ENCODE data around the gene SIGLEC12. TPM values are rescaled to one million over a fixed set of nuclear protein-coding genes. Genes with fewer than 3 reads are reported as not detected.

The SIGLEC12 gene
- polyA plus RNA-seq, 2 of the 4 experiments (the other 2 are of a cell fraction) = not detected

DNA sequence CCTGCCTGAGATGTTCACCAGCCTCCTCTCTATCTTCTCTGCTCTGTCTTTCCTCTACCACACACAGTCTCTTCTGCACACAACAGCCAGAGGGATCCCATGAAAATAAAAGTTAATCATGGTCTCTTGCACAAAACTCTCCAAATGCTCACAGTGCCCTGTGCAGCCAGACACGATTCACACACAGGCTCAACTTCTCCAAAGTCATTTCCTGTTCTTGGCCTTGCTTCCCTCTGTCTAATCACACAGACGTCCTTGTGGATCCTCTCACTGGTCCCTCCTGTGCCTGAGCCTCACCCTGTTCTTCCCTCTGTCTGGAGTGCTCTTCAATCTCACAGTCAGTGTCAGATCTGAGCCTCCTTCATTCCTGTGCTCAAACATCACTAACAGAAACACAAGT lies 7.8 kb downstream of the SIGLEC12 start:
- H3K9me3 ChIP-seq = no peaks in the 10 kb centered on the region; the same call in 1 of the 3 replicates
- TF ChIP-seq FOXS1 (CRISPR knock-in tag; IDR thresholded peaks at IDR 0.05) = no peak
- no peak for TF ChIP-seq EHMT2 (IDR thresholded peaks at IDR 0.05; ENCODE audit: low read depth)
- TF ChIP-seq EHF (CRISPR knock-in tag; IDR thresholded peaks at IDR 0.05) = no peak
- TF ChIP-seq, protein P1, sequence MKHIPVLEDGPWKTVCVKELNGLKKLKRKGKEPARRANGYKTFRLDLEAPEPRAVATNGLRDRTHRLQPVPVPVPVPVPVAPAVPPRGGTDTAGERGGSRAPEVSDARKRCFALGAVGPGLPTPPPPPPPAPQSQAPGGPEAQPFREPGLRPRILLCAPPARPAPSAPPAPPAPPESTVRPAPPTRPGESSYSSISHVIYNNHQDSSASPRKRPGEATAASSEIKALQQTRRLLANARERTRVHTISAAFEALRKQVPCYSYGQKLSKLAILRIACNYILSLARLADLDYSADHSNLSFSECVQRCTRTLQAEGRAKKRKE (CRISPR knock-in tag; IDR thresholded peaks at IDR 0.05; ENCODE audit: low read depth) = no peak
- no peak for TF ChIP-seq FOSL2 (IDR thresholded peaks at IDR 0.05)
- TF ChIP-seq FOSL2 (CRISPR knock-in tag; IDR thresholded peaks at IDR 0.05) = no peak
- TF ChIP-seq HEYL (CRISPR knock-in tag; IDR thresholded peaks at IDR 0.05) = no peak
- TF ChIP-seq RAD21 (conservative IDR thresholded peaks at IDR 0.05 in 1 of 2, IDR thresholded peaks at IDR 0.05 in 1 of 2) = no peak
- TF ChIP-seq NFE2L2 (conservative IDR thresholded peaks at IDR 0.05; ENCODE audit: low read length) = no peak
- TF ChIP-seq SREBF2 (IDR thresholded peaks at IDR 0.05) = no peak
- TF ChIP-seq CBX8 (IDR thresholded peaks at IDR 0.05) = no peak
- TF ChIP-seq HOXA7 (CRISPR knock-in tag; IDR thresholded peaks at IDR 0.05) = no peak
- TF ChIP-seq HOXB13 (CRISPR knock-in tag; IDR thresholded peaks at IDR 0.05; ENCODE audit: low read depth) = no peak
- no peak for TF ChIP-seq HMGXB4 (CRISPR knock-in tag; IDR thresholded peaks at IDR 0.05; ENCODE audit: borderline replicate concordance)
- no peak for TF ChIP-seq PHF8 (IDR thresholded peaks at IDR 0.05; ENCODE audit: borderline replicate concordance, low read depth)
- no peak for TF ChIP-seq ZNF302 (CRISPR knock-in tag; IDR thresholded peaks at IDR 0.05)
- TF ChIP-seq ZFP36 (IDR thresholded peaks at IDR 0.05; ENCODE audit: borderline replicate concordance, partially characterized antibody) = no peak
- TF ChIP-seq NPAS2 (CRISPR knock-in tag; IDR thresholded peaks at IDR 0.05; ENCODE audit: borderline replicate concordance) = no peak
- no peak for TF ChIP-seq POLR2A (IDR thresholded peaks at IDR 0.05; ENCODE audit: low read length)
- TF ChIP-seq ESRRA (IDR thresholded peaks at IDR 0.05; ENCODE audit: borderline replicate concordance, low read length) = no peak
- TF ChIP-seq, protein P2, sequence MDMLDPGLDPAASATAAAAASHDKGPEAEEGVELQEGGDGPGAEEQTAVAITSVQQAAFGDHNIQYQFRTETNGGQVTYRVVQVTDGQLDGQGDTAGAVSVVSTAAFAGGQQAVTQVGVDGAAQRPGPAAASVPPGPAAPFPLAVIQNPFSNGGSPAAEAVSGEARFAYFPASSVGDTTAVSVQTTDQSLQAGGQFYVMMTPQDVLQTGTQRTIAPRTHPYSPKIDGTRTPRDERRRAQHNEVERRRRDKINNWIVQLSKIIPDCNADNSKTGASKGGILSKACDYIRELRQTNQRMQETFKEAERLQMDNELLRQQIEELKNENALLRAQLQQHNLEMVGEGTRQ (IDR thresholded peaks at IDR 0.05) = no peak
- no peak for ATAC-seq
- no peak overlapping the region for H3K4me3 ChIP-seq
- H3K4me2 ChIP-seq = no peak overlapping the region
- no peak for DNase-seq (ENCODE audit: low read depth in 1 of 2, low spot score in 1 of 2)
- FAIRE-seq = no peak
- ChIA-PET CTCF (no interaction called here), POLR2A (no interaction called here)
- H3K4me1 ChIP-seq = no peaks in the 10 kb centered on the region
- 2% methylated on average over 2 of the region's 2 CpGs for WGBS (ENCODE audit: missing lambda C conversion rate)
- H3K27ac ChIP-seq = no peak overlapping the region

GRCh38 chr19:51491586-51491985 lies 10.0 kb downstream of the SIGLEC12 start:
- no peak for FAIRE-seq
- WGBS (ENCODE audit: missing lambda C conversion rate) = 4% methylated on average over 4 of the region's 7 CpGs

More at GRCh38 chr19:51491586-51491985, 10.0 kb downstream of the SIGLEC12 start:
- TF ChIP-seq PBX3 (IDR thresholded peaks at IDR 0.05) (no peak), MYC (IDR thresholded peaks at IDR 0.05; ENCODE audit: borderline replicate concordance, low read length) (no peak), NPAS2 (CRISPR knock-in tag; IDR thresholded peaks at IDR 0.05; ENCODE audit: borderline replicate concordance) (no peak), CBX8 (IDR thresholded peaks at IDR 0.05) (no peak), HOXA7 (CRISPR knock-in tag; IDR thresholded peaks at IDR 0.05) (no peak), CTCF (IDR thresholded peaks at IDR 0.05) (no peak), CHD4 (IDR thresholded peaks at IDR 0.05; ENCODE audit: borderline replicate concordance) (no peak), NFE2L2 (conservative IDR thresholded peaks at IDR 0.05; ENCODE audit: low read length) (no peak), ZSCAN20 (CRISPR knock-in tag; IDR thresholded peaks at IDR 0.05) (no peak), EP300 (IDR thresholded peaks at IDR 0.05) (no peak), RNF2 (IDR thresholded peaks at IDR 0.05; ENCODE audit: borderline replicate concordance, low read depth) (no peak), FOXS1 (CRISPR knock-in tag; IDR thresholded peaks at IDR 0.05) (no peak)
- TF ChIP-seq, protein P2 (IDR thresholded peaks at IDR 0.05) = no peak
- POLR2A ChIA-PET = no interaction called here
- H3K4me1 ChIP-seq = no peaks in the 10 kb centered on the region
- CTCF ChIA-PET = no interaction called here
- peaks cover 8% of the 10 kb centered on the region; the same call in 2 of the 3 replicates for H3K9me3 ChIP-seq
- H3K4me2 ChIP-seq = no peak overlapping the region
- no peak overlapping the region for H3K27ac ChIP-seq
- DNase-seq (ENCODE audit: low read depth in 1 of 2, low spot score in 1 of 2) (no peak), ATAC-seq (no peak)
- H3K4me3 ChIP-seq = no peak overlapping the region
